SIG-M5 (cell line): ENCODE measurements around the gene EDIL3.

Experiments
- DNase-seq: peaks from one replicate; lab custom pipeline; 2025; lab: John Stamatoyannopoulos, UW

EDIL3 gene

DNA sequence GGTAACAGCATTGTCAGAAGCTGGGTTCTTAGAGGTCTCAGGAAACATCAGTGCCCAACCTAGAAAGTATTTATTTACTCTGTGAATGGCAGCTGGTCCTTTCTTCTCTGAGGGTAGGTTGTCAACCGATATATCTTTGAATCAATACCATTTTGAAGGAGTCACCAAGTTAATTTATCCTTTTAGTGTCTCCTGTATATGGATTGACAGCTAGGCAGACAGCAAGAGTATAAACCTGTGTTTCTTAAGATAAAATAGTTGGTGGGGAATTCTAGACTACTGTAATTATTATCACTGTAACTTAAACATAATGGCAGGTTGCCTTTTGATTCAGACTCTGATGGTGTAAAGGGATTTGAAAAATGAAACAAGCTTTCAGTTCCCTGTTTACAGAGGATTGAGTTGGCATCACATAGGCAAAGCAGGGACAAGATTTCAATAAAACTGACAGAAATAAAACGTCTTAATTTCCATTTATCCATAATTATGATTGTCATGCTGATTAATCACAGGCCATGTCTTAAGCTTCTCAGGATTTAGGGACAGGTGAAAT is 473.2 kb downstream of the EDIL3 start:
- no peak for DNase-seq

- no peak for DNase-seq
Observed at GRCh38 chr5:83900306-83900705, 484.4 kb downstream of the EDIL3 start.

GRCh38 chr5:83899326-83899970 is 485.2 kb downstream of the EDIL3 start:
- DNase-seq: no peak

- no peak for DNase-seq
Observed at GRCh38 chr5:83895860-83896259, 488.8 kb downstream of the EDIL3 start.

DNA sequence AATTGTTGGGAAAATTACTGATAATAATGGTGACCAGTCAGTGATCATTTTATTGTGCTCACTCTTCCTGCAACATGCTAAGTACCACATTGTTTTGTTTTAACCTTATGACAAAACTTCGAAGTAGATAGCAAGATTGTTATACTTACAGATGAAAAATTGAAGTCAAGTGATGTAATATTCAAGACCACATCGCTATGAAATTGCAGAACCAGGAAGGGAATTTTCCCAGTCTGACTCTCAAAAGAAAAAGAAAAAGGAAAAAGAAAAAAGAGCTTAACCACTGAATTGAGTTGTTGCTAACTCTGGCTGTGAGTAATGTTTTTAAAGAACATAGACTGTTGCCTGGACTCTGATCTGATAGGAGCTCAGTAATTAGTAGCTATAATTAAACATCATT is 493.4 kb downstream of the EDIL3 start:
- no peak for DNase-seq
